HG02610 (cell line): ENCODE measurements around the gene FHAD1.

Source experiments
- ATAC-seq: cut with Tn5 transposase; IDR thresholded peaks from one replicate; pipeline ENCODE4 v1.9.1; 2021; ENCODE audit warnings: mild to moderate bottlenecking, moderate library complexity; ENCODE audit not compliant: unreplicated experiment

Gene FHAD1

GRCh38 chr1:15343729-15344128 lies 96.7 kb downstream of the FHAD1 start:
- ATAC-seq, result no peak

- no peak for ATAC-seq
Measured at GRCh38 chr1:15344380-15344779, 97.4 kb downstream of the FHAD1 start.

GRCh38 chr1:15344800-15345704 lies 98.0 kb downstream of the FHAD1 start:
- ATAC-seq, result no peak

GRCh38 chr1:15345705-15346345 lies 98.8 kb downstream of the FHAD1 start:
- ATAC-seq, result peak; percentile 44

GRCh38 chr1:15346346-15347030 lies 99.5 kb downstream of the FHAD1 start:
- no peak for ATAC-seq

- no peak for ATAC-seq
Measured at GRCh38 chr1:15347182-15347581, 100.2 kb downstream of the FHAD1 start.

GRCh38 chr1:15348648-15349047 lies 101.6 kb downstream of the FHAD1 start:
- no peak for ATAC-seq

- ATAC-seq, result no peak
Measured at GRCh38 chr1:15349133-15349532, 102.1 kb downstream of the FHAD1 start.

- no peak for ATAC-seq
Measured at GRCh38 chr1:15350151-15350550, 103.1 kb downstream of the FHAD1 start.

GRCh38 chr1:15350551-15351200 lies 103.7 kb downstream of the FHAD1 start:
- no peak for ATAC-seq

GRCh38 chr1:15351310-15351709 lies 104.3 kb downstream of the FHAD1 start:
- ATAC-seq, result no peak

- ATAC-seq, result no peak
Measured at GRCh38 chr1:15352128-15352957, 105.3 kb downstream of the FHAD1 start.

GRCh38 chr1:15353839-15354579 lies 107.0 kb downstream of the FHAD1 start:
- ATAC-seq, result no peak

- ATAC-seq, result no peak
Measured at GRCh38 chr1:15354580-15354965, 107.5 kb downstream of the FHAD1 start.

GRCh38 chr1:15355968-15356625 lies 109.1 kb downstream of the FHAD1 start:
- ATAC-seq, result no peak

- no peak for ATAC-seq
Measured at GRCh38 chr1:15357612-15358207, 110.7 kb downstream of the FHAD1 start.

GRCh38 chr1:15358565-15359133 lies 111.6 kb downstream of the FHAD1 start:
- ATAC-seq, result no peak

- no peak for ATAC-seq
Measured at GRCh38 chr1:15360700-15361099, 113.7 kb downstream of the FHAD1 start.
